HL-60 (cell line): ENCODE data around the gene SPATS2L.

Experiments
- DNase-seq, 2 experiments: peaks; one replicate each; pipeline ENCODE4 v3.0.0-alpha.2; 2010 to 2020; ENCODE audit warnings: low read depth in 1 of 2, low spot score in 1 of 2
- H3K27ac ChIP-seq: fragments of 250-450 bp; sonication (Bioruptor Pico); replicated peaks from 2 replicates; pipeline ENCODE4 v1.5.1; 2020; ENCODE audit warnings: mild to moderate bottlenecking, moderate library complexity
- H3K27me3 ChIP-seq: fragments of 250-450 bp; sonication (Bioruptor Pico); 2 replicates; pipeline ENCODE4 v1.5.1; 2021; ENCODE audit warnings: mild to moderate bottlenecking, moderate library complexity; ENCODE audit not compliant: insufficient read depth, poor library complexity, severe bottlenecking
- H3K4me3 ChIP-seq: replicated peaks from 2 replicates; pipeline ENCODE4 v1.5.1; 2011; ENCODE audit warnings: mild to moderate bottlenecking, control low read depth, low read length; ENCODE audit not compliant: insufficient read depth
- GABPA ChIP-seq: IDR thresholded peaks from 2 replicates; pipeline ENCODE4 v1.6.1; 2012; ENCODE audit warnings: low read depth
- POLR2AphosphoS5 ChIP-seq: IDR thresholded peaks from 2 replicates; pipeline ENCODE4 v1.6.1; 2012; ENCODE audit warnings: low read depth
- SPI1 ChIP-seq: IDR thresholded peaks from 2 replicates; pipeline ENCODE4 v1.6.1; 2012; ENCODE audit warnings: low read depth, mild to moderate bottlenecking, borderline replicate concordance
- TF ChIP-seq, protein P1 (sequence below): IDR thresholded peaks from one replicate; pipeline ENCODE4 v1.5.1; 2011; ENCODE audit warnings: low read length, control low read depth, inconsistent platforms; ENCODE audit not compliant: insufficient read depth
- TF ChIP-seq, protein P2 (sequence below): IDR thresholded peaks from 2 replicates; pipeline ENCODE4 v1.6.1; 2012; ENCODE audit warnings: low read depth; ENCODE audit not compliant: insufficient replicate concordance

The SPATS2L gene

DNA sequence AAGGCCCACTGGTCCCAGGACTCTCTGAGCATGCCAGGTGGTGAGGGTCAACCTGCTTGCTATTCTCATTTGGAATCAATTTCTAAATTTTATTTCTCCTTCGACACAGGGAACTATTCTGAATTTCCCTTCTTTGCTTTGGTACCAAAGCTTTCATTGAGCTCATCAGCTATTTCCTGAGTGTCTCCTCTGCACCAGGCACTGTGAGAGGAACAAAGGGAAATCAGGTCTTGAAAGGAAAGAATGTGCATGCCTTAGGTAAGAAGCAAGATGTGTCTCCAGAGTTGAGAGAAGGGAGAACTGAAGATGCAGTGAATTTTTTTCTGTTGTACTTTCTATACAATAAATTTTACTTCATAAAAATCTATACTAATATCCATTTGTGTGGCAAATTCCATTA, 17.9 kb downstream of the SPATS2L start:
- TF ChIP-seq POLR2AphosphoS5 = no peak
- TF ChIP-seq SPI1 = no peak
- no peak for TF ChIP-seq GABPA
- TF ChIP-seq, protein P1, sequence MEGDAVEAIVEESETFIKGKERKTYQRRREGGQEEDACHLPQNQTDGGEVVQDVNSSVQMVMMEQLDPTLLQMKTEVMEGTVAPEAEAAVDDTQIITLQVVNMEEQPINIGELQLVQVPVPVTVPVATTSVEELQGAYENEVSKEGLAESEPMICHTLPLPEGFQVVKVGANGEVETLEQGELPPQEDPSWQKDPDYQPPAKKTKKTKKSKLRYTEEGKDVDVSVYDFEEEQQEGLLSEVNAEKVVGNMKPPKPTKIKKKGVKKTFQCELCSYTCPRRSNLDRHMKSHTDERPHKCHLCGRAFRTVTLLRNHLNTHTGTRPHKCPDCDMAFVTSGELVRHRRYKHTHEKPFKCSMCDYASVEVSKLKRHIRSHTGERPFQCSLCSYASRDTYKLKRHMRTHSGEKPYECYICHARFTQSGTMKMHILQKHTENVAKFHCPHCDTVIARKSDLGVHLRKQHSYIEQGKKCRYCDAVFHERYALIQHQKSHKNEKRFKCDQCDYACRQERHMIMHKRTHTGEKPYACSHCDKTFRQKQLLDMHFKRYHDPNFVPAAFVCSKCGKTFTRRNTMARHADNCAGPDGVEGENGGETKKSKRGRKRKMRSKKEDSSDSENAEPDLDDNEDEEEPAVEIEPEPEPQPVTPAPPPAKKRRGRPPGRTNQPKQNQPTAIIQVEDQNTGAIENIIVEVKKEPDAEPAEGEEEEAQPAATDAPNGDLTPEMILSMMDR = no peak
- TF ChIP-seq, protein P2, sequence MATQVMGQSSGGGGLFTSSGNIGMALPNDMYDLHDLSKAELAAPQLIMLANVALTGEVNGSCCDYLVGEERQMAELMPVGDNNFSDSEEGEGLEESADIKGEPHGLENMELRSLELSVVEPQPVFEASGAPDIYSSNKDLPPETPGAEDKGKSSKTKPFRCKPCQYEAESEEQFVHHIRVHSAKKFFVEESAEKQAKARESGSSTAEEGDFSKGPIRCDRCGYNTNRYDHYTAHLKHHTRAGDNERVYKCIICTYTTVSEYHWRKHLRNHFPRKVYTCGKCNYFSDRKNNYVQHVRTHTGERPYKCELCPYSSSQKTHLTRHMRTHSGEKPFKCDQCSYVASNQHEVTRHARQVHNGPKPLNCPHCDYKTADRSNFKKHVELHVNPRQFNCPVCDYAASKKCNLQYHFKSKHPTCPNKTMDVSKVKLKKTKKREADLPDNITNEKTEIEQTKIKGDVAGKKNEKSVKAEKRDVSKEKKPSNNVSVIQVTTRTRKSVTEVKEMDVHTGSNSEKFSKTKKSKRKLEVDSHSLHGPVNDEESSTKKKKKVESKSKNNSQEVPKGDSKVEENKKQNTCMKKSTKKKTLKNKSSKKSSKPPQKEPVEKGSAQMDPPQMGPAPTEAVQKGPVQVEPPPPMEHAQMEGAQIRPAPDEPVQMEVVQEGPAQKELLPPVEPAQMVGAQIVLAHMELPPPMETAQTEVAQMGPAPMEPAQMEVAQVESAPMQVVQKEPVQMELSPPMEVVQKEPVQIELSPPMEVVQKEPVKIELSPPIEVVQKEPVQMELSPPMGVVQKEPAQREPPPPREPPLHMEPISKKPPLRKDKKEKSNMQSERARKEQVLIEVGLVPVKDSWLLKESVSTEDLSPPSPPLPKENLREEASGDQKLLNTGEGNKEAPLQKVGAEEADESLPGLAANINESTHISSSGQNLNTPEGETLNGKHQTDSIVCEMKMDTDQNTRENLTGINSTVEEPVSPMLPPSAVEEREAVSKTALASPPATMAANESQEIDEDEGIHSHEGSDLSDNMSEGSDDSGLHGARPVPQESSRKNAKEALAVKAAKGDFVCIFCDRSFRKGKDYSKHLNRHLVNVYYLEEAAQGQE = no peak
- DNase-seq = no peak
- Histone ChIP-seq H3K4me3 (no peak overlapping the region), H3K27me3 (peaks cover 10% of the 10 kb centered on the region), H3K27ac (no peak overlapping the region)

DNA sequence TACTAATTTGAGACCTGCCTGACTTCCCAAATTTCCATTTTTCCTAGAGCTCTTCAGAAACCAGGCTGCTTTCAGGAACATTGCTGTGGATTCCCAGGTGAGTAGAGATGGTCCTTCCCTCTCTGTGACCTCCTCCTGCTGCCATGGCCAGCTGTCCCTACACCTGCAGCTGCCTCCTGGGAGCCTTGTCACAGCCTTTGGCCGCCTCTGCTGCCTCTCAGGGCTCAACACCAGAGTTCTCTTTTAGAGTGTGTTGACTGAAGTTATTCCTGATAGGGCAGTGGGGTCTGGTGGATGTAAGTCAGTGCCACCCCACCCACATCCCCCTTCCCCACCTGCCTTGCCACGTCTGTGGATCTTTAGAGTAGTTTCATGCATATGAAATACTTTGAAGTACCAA, 22.9 kb downstream of the SPATS2L start:
- no peak for TF ChIP-seq SPI1
- TF ChIP-seq, protein P2 = no peak
- TF ChIP-seq, protein P1 = no peak
- no peak for TF ChIP-seq POLR2AphosphoS5
- no peak for TF ChIP-seq GABPA
- no peak for DNase-seq

DNA sequence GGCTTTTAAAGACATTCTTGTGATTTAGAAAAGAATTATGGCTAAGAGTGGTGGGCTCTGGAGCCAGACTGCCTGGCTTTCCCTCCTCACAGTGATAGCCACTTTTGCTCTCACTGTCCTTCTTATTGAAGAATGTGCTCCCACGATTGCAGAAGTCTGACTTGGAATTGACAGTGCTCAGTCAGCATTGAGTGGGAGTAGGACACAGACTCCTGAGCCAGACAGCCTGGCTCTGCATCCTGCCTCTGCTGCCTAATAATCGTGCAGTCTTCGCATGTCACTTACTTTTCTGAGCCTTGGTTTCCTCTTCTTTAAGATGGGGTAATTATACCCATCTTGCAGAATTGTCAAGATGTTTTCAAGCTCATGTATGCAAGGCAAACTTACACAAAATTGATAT, 23.3 kb downstream of the SPATS2L start:
- Histone ChIP-seq H3K27ac (no peak overlapping the region), H3K4me3 (no peak overlapping the region), H3K27me3 (peaks cover 5% of the 10 kb centered on the region)
- TF ChIP-seq POLR2AphosphoS5 = no peak
- no peak for TF ChIP-seq SPI1
- TF ChIP-seq, protein P1 = no peak
- TF ChIP-seq, protein P2 = no peak
- TF ChIP-seq GABPA = no peak
- DNase-seq = no peak

More for the DNA sequence above, 22.9 kb downstream of the SPATS2L start:
- no peak overlapping the region for H3K4me3 ChIP-seq
- H3K27me3 ChIP-seq = peaks cover 5% of the 10 kb centered on the region
- H3K27ac ChIP-seq = no peak overlapping the region
